ENCODE results near the gene KRT1.
"Not testable (repeated sequence)": the region's sequence is repeated elsewhere in the genome, so short reads cannot be mapped to it uniquely, and the experiment has no call there.

The KRT1 gene

GRCh38 chr12:52680363-52680762 is at the start of gene KRT1:
TSS of gene KRT1 (minus strand) at chr12:52680407. CDS start at chr12:52680348, 59 bp downstream.
- Mint-ChIP-seq H3K27ac (no peak within 1 kb of the TSS), H3K4me3 (no peak within 1 kb of the TSS), H3K27me3 (peaks cover 44% of the 10 kb centered on the region), H3K9me3 (no peaks in the 10 kb centered on the region), H3K4me1 (no peaks in the 10 kb centered on the region), H3K36me3 (no peaks in the 10 kb centered on the region)
- no peak for ATAC-seq

GRCh38 chr12:52729147-52729546 is 48.9 kb upstream of the KRT1 start:
- Mint-ChIP-seq H3K9me3 (peaks cover 3% of the 10 kb centered on the region), H3K27me3 (peaks cover 16% of the 10 kb centered on the region), H3K4me3 (no peak overlapping the region), H3K4me1 (no peaks in the 10 kb centered on the region), H3K27ac (no peak overlapping the region), H3K36me3 (no peaks in the 10 kb centered on the region)
- ATAC-seq = no peak

- Mint-ChIP-seq H3K36me3 (no peaks in the 10 kb centered on the region), H3K27ac (no peak overlapping the region)
Observed at GRCh38 chr12:52728374-52728773, 48.2 kb upstream of the KRT1 start.

DNA sequence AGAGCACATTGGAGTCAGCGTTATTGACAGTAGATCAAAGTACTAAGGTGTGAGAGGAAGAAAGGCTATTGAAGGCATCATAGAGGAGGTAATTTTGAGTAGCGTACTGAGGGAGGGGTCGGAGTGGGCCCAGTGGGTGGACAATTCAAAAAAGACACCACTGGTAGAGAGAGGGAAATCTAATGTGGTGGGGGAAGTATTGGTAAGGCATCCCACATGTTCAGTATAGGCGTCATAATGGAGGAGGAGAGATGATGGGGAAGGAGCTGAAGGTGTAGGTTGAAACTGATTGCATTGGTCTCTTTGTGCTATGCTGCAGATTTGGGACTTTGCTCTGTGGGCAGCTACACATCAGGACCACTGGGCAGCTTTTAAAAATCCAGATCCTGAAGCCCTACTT is 46.8 kb upstream of the KRT1 start:
- peaks cover 3% of the 10 kb centered on the region for H3K9me3 Mint-ChIP-seq
- ATAC-seq = no peak
- no peak overlapping the region for H3K4me3 Mint-ChIP-seq
- no peaks in the 10 kb centered on the region for H3K36me3 Mint-ChIP-seq
- no peak overlapping the region for H3K27ac Mint-ChIP-seq
- H3K27me3 Mint-ChIP-seq = peaks cover 18% of the 10 kb centered on the region
- H3K4me1 Mint-ChIP-seq = no peaks in the 10 kb centered on the region

More at GRCh38 chr12:52728374-52728773, 48.2 kb upstream of the KRT1 start:
- H3K27me3 Mint-ChIP-seq = peaks cover 13% of the 10 kb centered on the region
- H3K9me3 Mint-ChIP-seq = peaks cover 3% of the 10 kb centered on the region
- no peak for ATAC-seq
- no peak overlapping the region for H3K4me3 Mint-ChIP-seq
- no peaks in the 10 kb centered on the region for H3K4me1 Mint-ChIP-seq

DNA sequence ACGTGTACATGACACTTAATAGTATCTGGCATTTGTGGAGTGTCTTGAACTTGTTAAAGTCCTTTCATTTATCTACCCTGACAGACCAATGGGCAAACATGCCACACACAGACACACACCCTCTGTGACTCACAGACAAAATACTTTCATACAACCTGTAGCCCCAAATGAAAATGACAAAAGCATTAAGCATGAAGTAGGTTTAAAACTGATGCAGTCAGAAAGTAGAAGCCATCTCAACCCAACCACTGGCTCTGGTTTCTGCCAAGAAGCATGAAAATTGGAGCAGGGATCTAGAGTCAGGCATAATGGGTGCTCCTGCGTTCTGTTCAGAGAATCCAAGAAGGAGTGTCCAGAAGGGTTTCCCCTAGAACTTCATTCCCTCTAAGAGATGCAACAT is 46.2 kb upstream of the KRT1 start:
- Mint-ChIP-seq H3K4me1 (no peaks in the 10 kb centered on the region), H3K36me3 (no peaks in the 10 kb centered on the region), H3K9me3 (peaks cover 3% of the 10 kb centered on the region), H3K4me3 (no peak overlapping the region), H3K27me3 (peaks cover 18% of the 10 kb centered on the region), H3K27ac (no peak overlapping the region)
- no peak for ATAC-seq

GRCh38 chr12:52724384-52724783 is 44.2 kb upstream of the KRT1 start:
- Mint-ChIP-seq H3K9me3 (no peaks in the 10 kb centered on the region), H3K36me3 (no peaks in the 10 kb centered on the region), H3K4me3 (no peak overlapping the region), H3K27ac (no peak overlapping the region), H3K27me3 (peaks cover 18% of the 10 kb centered on the region), H3K4me1 (no peaks in the 10 kb centered on the region)
- no peak for ATAC-seq

DNA sequence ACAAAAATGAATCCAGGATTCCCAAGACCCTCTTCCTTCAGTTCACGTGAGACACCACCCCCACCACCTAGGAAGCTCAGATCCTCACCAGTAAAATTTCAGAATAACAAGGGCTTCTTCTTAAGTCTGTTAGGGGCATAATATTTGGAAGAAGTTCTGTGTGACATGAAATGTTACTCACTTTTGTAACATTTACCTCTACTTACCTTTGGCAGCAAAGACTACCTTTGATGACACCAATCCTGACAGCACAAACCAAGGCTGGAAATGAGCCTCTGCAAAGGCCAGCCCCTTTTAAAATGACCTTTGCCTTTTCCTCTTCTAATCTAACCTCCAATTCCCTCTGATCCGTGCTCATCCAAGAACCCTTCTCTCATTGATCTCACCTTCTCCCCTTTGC is 42.5 kb upstream of the KRT1 start:
- H3K9me3 Mint-ChIP-seq = no peaks in the 10 kb centered on the region
- no peaks in the 10 kb centered on the region for H3K4me1 Mint-ChIP-seq
- no peak for ATAC-seq
- peaks cover 25% of the 10 kb centered on the region for H3K27me3 Mint-ChIP-seq
- H3K27ac Mint-ChIP-seq = no peak overlapping the region
- no peak overlapping the region for H3K4me3 Mint-ChIP-seq
- no peaks in the 10 kb centered on the region for H3K36me3 Mint-ChIP-seq

GRCh38 chr12:52721838-52722470 is 41.7 kb upstream of the KRT1 start:
- Mint-ChIP-seq H3K27ac (no peak overlapping the region), H3K27me3 (peaks cover 27% of the 10 kb centered on the region), H3K4me3 (no peak overlapping the region), H3K9me3 (no peaks in the 10 kb centered on the region), H3K36me3 (no peaks in the 10 kb centered on the region), H3K4me1 (no peaks in the 10 kb centered on the region)
- no peak for ATAC-seq

GRCh38 chr12:52720365-52720886 is 40.2 kb upstream of the KRT1 start:
- no peak overlapping the region for H3K27ac Mint-ChIP-seq
- ATAC-seq = no peak
- peaks cover 37% of the 10 kb centered on the region for H3K27me3 Mint-ChIP-seq
- no peak overlapping the region for H3K4me3 Mint-ChIP-seq
- no peaks in the 10 kb centered on the region for H3K36me3 Mint-ChIP-seq
- no peaks in the 10 kb centered on the region for H3K9me3 Mint-ChIP-seq
- H3K4me1 Mint-ChIP-seq = no peaks in the 10 kb centered on the region

GRCh38 chr12:52716061-52716460 is 35.9 kb upstream of the KRT1 start:
- no peak overlapping the region for H3K4me3 Mint-ChIP-seq
- H3K9me3 Mint-ChIP-seq = no peaks in the 10 kb centered on the region
- no peaks in the 10 kb centered on the region for H3K4me1 Mint-ChIP-seq
- H3K36me3 Mint-ChIP-seq = no peaks in the 10 kb centered on the region
- no peak overlapping the region for H3K27ac Mint-ChIP-seq
- no peak for ATAC-seq
- peaks cover 52% of the 10 kb centered on the region for H3K27me3 Mint-ChIP-seq

DNA sequence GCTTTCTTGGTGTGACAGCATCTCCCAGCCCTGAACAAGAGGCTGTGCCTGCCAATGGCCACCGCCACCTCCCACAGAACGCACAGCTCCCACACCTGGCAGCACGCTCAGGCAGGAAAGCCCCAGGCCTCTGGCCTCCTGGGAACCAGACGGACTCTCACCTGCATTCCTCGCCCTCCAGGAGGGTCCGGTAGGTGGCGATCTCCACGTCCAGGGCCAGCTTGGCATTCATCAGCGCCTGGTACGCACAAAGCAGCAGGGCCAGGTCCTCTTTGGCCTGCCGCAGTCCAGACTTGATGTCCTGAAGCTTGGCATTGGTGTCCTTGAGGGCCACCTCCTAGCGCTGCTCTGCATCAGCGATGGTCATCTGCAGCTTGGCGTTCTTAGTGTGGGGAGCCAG is 35.2 kb upstream of the KRT1 start:
- Mint-ChIP-seq H3K27me3 (peaks cover 52% of the 10 kb centered on the region), H3K9me3 (no peaks in the 10 kb centered on the region), H3K4me3 (no peak overlapping the region), H3K27ac (no peak overlapping the region), H3K4me1 (no peaks in the 10 kb centered on the region), H3K36me3 (no peaks in the 10 kb centered on the region)
- no peak for ATAC-seq

- H3K36me3 Mint-ChIP-seq = no peaks in the 10 kb centered on the region
- H3K9me3 Mint-ChIP-seq = no peaks in the 10 kb centered on the region
- no peak overlapping the region for H3K27ac Mint-ChIP-seq
- ATAC-seq = no peak
- H3K4me3 Mint-ChIP-seq = no peak overlapping the region
- H3K27me3 Mint-ChIP-seq = peaks cover 52% of the 10 kb centered on the region
- H3K4me1 Mint-ChIP-seq = no peaks in the 10 kb centered on the region
Observed at GRCh38 chr12:52714887-52715281, 34.7 kb upstream of the KRT1 start.

GRCh38 chr12:52713960-52714886 is 34.0 kb upstream of the KRT1 start:
- no peaks in the 10 kb centered on the region for H3K4me1 Mint-ChIP-seq
- H3K36me3 Mint-ChIP-seq = no peaks in the 10 kb centered on the region
- H3K27me3 Mint-ChIP-seq = peaks cover 52% of the 10 kb centered on the region
- no peak for ATAC-seq
- H3K9me3 Mint-ChIP-seq = no peaks in the 10 kb centered on the region
- H3K4me3 Mint-ChIP-seq = no peak overlapping the region
- no peak overlapping the region for H3K27ac Mint-ChIP-seq

DNA sequence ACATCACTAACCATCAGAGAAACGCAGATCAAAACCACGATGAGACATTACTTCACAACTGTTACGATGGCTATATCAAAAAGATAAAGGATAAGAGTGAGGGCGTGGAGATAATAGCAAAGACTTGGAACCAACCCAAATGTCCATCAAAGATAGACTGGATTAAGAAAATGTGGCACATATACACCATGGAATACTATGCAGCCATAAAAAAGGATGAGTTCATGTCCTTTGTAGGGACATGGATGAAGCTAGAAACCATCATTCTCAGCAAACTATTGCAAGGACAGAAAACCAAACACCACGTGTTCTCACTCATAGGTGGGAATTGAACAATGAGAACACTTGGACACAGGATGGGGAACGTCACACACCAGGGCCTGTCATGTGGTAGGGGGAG is 31.9 kb upstream of the KRT1 start:
- not testable (repeated sequence) for H3K4me3 Mint-ChIP-seq, H3K36me3 Mint-ChIP-seq, H3K9me3 Mint-ChIP-seq, H3K4me1 Mint-ChIP-seq, ATAC-seq, H3K27ac Mint-ChIP-seq
- peaks cover 40% of the 10 kb centered on the region for H3K27me3 Mint-ChIP-seq

DNA sequence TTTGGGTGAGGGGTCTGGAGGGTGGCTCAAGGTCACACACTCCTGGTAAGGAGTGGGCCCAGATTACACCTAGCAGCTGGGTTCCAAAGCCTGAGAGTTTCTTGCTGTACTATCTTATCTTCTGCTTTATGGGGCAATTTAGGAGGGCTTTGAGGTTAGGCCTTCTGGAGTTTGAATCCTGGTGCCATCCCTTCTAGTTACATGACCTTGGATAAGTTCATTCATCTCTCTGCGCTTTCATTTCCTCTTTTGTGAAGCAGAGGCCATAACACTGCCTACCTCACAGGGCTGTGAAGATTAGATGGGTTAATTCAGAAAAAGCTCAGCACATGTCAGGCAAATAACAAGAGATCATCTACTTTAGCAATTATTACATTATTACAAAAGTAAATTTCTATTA is 30.5 kb upstream of the KRT1 start:
- H3K4me1 Mint-ChIP-seq = no peaks in the 10 kb centered on the region
- peaks cover 26% of the 10 kb centered on the region for H3K27me3 Mint-ChIP-seq
- no peak for ATAC-seq
- no peak overlapping the region for H3K4me3 Mint-ChIP-seq
- no peaks in the 10 kb centered on the region for H3K9me3 Mint-ChIP-seq
- no peak overlapping the region for H3K27ac Mint-ChIP-seq
- H3K36me3 Mint-ChIP-seq = no peaks in the 10 kb centered on the region

- Mint-ChIP-seq H3K36me3 (no peaks in the 10 kb centered on the region), H3K9me3 (no peaks in the 10 kb centered on the region), H3K4me1 (no peaks in the 10 kb centered on the region), H3K4me3 (no peak overlapping the region), H3K27me3 (no peaks in the 10 kb centered on the region), H3K27ac (no peak overlapping the region)
- ATAC-seq = no peak
Observed at GRCh38 chr12:52708010-52708409, 27.8 kb upstream of the KRT1 start.
